Central memory CD4-positive, alpha-beta T cell (primary cell): ENCODE data around the gene UBE2I.
"Not testable (repeated sequence)": the region's sequence is repeated elsewhere in the genome, so short reads cannot be mapped to it uniquely, and the experiment has no call there.

Experiments used
- DNase-seq: peaks from one replicate; pipeline ENCODE4 v3.0.0; 2022

The UBE2I gene

GRCh38 chr16:1314399-1315068, 5.1 kb downstream of the UBE2I start:
- DNase-seq = no peak

GRCh38 chr16:1315081-1316032, 5.9 kb downstream of the UBE2I start:
- DNase-seq = no peak

- DNase-seq = no peak
Observed at GRCh38 chr16:1316033-1316405, 6.6 kb downstream of the UBE2I start.

- DNase-seq = no peak
Observed at GRCh38 chr16:1317479-1318267, 8.2 kb downstream of the UBE2I start.

GRCh38 chr16:1318268-1318545, 8.8 kb downstream of the UBE2I start:
- no peak for DNase-seq

- no peak for DNase-seq
Observed at GRCh38 chr16:1319041-1319440, 9.6 kb downstream of the UBE2I start.

GRCh38 chr16:1320097-1320496, 10.7 kb downstream of the UBE2I start:
- DNase-seq = no peak

- no peak for DNase-seq
Observed at GRCh38 chr16:1320658-1321240, 11.3 kb downstream of the UBE2I start.

- no peak for DNase-seq
Observed at GRCh38 chr16:1322407-1322806, 13.0 kb downstream of the UBE2I start.

GRCh38 chr16:1323296-1324239, 14.1 kb downstream of the UBE2I start:
- no peak for DNase-seq

GRCh38 chr16:1324286-1324826, 14.9 kb downstream of the UBE2I start:
- no peak for DNase-seq

- DNase-seq = no peak
Observed at GRCh38 chr16:1325261-1325660, 15.8 kb downstream of the UBE2I start.

- DNase-seq = no peak
Observed at GRCh38 chr16:1325673-1326371, 16.4 kb downstream of the UBE2I start.

- DNase-seq = no peak
Observed at GRCh38 chr16:1326391-1326790, 17.0 kb downstream of the UBE2I start.

GRCh38 chr16:1326946-1327618, 17.6 kb downstream of the UBE2I start:
- DNase-seq = no peak

GRCh38 chr16:1327619-1327947, 18.1 kb downstream of the UBE2I start:
- no peak for DNase-seq

- not testable (repeated sequence) for DNase-seq
Observed at GRCh38 chr16:1328136-1328535, 18.7 kb downstream of the UBE2I start.

GRCh38 chr16:1328961-1329360, 19.5 kb downstream of the UBE2I start:
- DNase-seq = not testable (repeated sequence)

GRCh38 chr16:1330260-1330914, 21.0 kb downstream of the UBE2I start:
- no peak for DNase-seq
